NCI-H526 (cell line): Measurements from ENCODE around the gene HAAO.

ENCODE experiments used
- DNase-seq, 2 experiments: peaks; one replicate each; lab custom pipeline; 2025; lab: John Stamatoyannopoulos, UW

Gene HAAO

DNA sequence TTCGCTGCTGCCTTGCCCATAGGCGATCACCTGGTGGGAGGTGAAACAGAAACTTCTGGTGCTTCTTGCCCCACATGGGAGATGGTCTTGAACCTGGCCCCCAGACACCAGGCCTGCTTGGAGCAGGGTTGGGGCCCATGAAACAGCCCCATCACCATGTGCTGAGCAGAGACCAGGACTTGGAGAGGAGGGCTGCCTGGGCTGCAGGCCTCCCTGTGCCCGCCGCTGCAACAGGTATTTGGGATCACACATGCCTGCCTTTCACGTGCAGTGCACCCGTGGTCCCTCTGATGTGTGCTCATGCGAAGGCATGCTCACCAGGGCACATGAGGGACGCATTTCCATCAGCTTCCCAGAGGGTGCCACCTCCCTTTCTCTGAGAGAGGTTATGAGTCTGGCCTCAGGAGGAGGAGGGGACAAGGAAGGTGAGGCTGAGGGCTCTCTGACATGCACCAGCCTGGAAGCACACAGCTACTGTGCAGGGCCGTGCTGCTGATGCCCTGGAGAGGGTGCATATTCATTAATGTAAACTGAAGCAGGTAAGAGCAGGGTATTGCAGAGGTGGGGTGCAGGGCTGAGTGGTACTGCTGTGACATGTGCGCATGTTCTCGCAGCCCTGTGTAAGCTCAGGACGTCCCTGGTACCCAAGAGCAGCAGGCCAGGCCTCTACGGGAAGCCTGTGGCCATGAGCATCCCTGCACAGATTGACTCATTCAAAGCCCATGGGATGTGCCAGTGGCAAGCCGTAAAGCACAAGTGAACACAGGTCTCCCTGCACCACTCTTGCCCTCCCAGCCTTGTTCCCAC lies 24.3 kb downstream of the HAAO start:
- no peak for DNase-seq

- DNase-seq = no peak
Measured at GRCh38 chr2:42767080-42767898, 25.1 kb downstream of the HAAO start.

- no peak for DNase-seq
Measured at GRCh38 chr2:42765686-42766085, 26.7 kb downstream of the HAAO start.

DNA sequence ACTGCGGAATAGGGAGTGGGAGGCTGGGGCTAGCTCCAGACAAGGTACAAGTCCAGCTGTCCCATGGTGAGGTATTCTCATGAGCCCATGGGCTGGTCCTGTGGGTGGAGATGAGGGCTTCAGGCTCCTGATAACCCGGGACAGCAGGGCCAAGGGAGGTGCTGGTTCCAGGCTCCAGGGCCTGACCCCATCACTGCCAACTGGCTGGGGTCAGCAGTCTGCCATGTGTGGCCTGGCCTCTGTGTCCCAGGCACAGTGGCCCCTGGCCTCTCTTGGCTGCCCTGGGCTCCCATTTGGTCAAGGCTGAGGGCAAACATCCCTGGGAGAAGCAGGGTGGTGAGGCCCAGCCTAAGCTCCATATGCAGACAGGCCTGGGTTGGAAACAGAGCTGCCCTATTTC lies 27.5 kb downstream of the HAAO start:
- no peak for DNase-seq

- no peak for DNase-seq
Measured at GRCh38 chr2:42764096-42764495, 28.3 kb downstream of the HAAO start, which contains the start of gene OXER1. Gene OXER1, minus strand, starts transcription at chr2:42764135. Its CDS starts 73 bp downstream, at chr2:42764062.

DNA sequence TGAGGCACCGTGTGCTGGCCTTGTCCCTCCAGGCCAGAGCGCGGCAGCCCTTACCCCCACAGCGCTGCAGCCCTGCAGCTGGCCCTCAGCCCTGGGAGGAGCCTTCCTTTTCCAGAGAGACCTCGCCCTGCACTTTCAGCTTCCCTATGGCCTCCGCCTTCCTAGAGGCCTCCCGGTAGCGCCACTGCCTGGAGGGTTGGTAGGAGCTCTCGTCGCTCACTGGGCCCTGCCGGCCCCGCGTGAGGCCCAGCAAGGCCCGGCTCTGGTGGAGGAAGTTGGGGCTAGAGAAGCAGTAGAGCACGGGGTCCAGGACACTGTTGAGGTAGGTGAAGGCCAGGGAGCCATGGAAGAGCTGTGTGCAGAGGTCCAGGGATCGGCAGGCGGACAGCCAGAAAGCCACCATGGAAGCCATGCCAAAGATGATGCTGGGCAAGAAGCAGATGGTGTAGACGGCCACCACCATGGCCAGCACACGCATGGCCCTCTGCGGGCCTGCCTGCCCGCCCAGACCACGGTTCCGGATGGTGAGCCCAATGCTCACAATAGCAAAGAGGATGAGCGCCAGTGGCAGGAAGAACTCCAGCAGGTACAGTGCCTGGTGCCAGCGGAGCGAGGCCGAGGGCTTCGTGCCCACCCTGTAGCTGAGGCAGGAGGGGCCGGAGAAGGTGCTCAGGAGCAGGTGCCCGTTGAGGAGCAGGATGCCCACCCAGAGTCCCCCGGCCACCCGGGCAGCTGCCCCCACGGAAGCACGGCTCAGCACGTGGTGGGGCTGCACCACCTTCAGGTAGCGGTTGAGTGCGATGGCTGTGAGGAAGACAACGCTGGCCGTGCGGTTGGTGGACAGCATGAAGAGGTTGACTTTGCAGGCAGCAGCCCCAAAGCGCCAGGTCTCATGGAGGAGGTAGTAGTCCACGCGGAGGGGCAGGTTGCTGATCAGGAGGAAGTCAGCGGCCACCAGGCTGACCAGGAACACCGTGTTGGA lies 29.3 kb downstream of the HAAO start:
- no peak for DNase-seq

DNA sequence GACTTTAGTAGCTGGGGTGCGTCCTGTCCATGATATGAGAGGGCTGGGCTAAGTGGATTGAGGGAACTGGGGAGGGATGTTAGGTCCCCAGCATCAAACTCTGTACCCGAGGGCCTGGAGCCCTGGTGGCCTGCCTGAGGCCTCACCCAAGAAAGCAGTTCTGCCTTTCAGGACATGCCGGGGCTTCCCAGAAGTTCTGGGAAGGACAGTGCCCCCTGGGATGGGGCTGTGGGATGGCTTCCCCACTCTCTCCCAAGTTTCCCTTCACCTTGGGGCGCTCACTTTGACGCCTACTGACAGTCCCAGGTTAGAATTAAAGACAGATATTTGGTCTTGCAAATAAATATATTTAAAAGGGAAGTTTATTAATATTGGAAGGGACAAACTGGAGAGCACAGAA lies 30.2 kb downstream of the HAAO start:
- DNase-seq = no peak

DNA sequence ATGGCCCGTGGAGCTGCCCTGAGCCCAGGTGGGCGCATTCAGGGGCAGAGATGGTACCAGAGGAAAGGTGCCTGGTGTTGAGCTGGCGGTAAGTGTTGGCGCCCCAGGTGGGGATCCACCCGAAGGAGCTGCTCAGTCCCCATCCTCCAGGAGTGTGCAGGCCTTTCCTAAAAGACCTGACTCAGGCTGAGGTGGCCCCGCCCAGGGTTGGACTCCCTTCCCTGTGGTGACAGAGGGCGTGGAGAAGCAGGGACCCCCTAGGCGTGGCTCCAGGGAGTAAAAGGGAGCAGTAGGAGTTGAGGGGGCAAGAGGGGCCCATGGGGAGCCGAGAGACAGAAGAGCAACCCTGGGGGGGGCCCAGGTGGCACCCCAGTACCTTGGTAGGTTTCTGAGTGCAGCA lies 30.8 kb downstream of the HAAO start:
- DNase-seq = no peak

GRCh38 chr2:42758751-42759150 lies 33.6 kb downstream of the HAAO start:
- DNase-seq = no peak

- no peak for DNase-seq
Measured at GRCh38 chr2:42757981-42758740, 34.2 kb downstream of the HAAO start.

DNA sequence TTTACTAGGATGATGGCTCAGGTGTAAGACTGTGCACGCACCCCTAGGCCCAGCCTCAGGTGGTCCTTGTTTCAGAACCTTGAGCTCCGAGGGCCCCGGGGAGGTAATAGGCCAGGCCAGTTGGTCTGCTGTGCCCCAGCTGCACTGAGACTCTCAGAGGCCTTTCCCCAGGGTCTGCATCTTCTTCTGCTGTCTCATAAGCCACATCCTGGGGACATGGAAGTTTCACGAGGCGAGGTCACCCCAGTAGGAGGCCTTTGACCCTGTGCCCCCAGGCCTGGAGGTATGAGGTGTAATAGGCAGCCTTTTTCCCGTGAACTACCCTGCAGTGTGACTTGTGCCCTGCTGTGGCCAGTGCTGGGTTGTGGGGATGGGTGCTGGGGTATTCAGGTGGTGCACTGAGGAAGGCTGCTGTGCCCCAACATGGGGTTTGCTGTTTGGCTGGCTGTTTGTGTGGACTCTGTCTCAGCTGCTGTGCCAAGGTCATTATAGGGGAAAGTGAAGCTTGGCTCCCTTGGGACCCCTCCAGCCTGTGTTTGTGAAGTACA lies 35.3 kb downstream of the HAAO start:
- DNase-seq = no peak

GRCh38 chr2:42756150-42756775 lies 36.1 kb downstream of the HAAO start:
- no peak for DNase-seq

DNA sequence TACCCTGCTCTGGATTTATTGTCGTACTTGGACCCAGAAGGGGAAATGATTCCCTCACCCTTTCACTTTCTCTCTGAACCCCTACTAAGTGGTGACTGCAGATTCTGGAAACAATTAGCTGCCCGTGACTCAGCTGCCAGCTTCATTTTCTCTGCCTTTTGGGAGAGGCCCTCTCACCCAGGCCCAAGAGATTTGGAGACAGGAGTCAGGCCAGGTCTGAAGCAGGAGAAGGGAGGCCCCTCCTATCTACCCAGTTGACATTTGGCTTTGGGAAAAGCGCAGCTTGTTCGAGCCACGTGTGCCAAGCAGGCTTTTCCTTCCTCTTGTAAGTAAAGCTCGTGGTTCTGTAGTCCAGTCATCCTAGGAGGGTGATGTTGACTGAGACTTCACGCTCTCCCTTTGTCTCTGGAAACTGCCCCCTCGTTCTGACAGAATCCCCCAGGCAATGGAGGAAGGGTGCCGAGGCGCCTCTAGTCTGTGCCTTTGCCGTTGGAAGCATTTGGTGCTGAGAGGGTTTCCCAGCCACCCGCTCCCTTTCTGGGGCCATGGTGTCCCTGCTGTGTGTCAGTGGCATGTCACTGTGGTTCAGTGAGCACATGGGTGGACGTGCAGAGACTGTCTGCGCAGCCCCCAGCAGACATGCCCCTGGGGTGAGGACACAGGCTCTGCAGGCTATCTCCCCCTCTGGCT lies 37.0 kb downstream of the HAAO start:
- DNase-seq = no peak

DNA sequence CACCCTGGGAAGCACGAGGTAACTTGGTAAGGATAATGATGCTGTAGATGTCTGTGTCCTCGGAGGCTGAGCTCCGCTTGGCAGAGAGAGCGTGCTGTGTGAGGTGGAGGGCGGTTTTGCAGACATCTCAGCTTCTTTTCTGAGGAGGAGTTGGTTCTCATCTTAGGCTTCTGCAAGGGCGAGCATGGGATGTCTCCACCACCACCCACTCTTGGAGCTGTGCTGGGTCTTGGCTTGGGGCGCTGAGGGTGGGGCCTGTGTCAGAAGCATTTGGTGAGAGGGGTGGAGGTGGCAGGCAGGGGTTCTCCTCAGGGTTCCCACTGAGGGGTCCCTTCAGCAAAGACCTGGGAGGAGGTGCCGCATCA lies 37.6 kb downstream of the HAAO start:
- no peak for DNase-seq

DNA sequence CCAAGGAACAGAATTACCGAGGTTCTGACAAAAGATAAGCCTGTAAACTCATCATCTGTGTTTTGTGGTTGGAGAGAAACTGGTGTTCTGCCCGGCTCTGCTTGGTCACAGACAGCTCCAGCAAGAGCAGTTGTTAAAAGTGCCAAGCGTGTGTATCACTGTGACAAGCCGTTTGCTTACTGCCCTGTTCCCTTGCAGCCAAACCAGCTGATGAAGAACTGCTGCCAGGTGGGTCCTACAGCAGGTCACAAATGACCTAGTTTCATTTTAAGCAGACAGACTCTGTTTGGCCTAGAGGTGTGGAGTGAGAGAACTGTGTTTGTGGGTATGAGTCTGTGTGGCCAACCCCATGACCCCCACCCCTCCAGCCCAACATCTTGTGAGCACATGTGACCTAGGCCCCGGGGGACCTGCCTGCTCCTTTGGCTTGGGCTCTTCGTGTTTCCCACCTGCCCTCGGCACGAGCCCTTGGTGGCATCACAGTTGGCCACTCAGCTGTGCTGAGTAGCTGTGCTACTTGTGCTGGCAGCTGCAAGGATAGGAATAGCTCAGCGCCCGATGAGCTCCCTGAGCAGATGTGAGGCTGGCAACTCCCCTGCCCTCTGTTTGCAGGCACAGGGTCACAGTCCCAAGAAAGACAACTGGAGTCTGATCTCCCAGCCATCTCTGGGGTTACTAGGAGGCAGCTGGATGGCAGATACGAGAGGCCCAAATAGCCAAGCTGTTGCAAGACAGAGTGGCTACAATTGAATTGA lies 38.2 kb downstream of the HAAO start:
- no peak for DNase-seq

- no peak for DNase-seq
Measured at GRCh38 chr2:42752816-42753813, 39.3 kb downstream of the HAAO start.

DNA sequence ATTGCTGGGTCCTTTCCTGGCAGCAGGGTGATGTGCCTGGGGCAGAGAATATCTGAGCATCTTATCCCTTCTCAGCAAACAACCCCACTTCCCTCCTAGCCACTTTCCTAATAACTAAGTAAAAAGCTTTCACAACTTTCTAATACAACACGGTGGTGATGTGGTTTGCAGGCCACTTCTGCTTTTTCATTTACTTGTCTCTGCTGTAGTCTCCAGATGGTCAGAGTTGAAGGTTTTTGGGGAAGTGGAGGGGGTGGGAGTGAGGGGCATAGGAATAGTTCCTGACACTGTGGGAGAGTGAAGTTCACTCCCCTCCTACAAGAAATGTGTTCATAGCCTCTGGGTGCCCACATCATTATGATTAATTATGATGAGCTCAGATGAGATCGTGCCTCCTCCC lies 40.1 kb downstream of the HAAO start:
- no peak for DNase-seq

- DNase-seq = no peak
Measured at GRCh38 chr2:42748840-42749239, 43.5 kb downstream of the HAAO start.
